Activated T-cell treated with anti-CD3 and anti-CD28 coated beads for 1 hour (primary cell): ENCODE measurements around the gene ERC2.
"Not testable (repeated sequence)": the region's sequence is repeated elsewhere in the genome, so short reads cannot be mapped to it uniquely, and the experiment has no call there.

Experiments used
- DNase-seq: peaks from one replicate; pipeline ENCODE4 v3.0.0-alpha.2; 2020; ENCODE audit warnings: low read depth

Gene ERC2

DNA sequence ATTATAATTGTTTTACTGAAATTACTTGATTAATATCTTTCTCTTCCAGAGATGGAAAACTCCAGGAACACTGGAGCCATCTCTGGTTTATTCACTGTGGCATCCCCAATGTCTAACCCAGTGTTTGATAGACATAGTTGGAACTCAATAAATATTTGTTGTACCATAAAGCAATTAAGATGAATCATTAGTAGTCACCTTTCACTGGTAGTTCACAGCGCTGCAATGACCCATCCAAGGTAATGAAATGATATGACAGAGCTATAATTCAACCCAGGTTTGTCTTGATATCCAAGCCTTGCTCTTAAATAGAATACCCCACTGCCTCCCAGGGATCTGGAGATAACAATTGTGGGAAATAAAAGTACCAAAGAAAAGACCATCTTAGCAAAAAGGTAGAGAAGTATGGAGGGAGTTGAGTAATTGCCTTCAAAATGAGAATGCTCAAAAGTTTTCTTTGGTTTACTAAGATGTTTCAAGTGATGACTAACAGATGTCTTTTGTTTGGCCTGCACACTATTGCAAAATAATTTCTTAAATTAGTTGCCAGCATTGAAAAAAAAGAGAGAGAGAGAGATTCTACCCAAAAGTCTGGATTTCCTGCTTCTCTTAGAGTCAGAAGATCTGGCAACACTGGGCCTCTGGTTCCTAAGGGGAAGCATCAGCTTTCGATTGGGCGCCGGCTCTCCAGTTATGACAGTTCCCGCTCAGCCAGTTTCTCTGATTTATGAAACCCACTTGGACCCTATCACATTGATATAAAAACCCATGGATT is 348.5 kb downstream of the ERC2 start:
- no peak for DNase-seq

DNA sequence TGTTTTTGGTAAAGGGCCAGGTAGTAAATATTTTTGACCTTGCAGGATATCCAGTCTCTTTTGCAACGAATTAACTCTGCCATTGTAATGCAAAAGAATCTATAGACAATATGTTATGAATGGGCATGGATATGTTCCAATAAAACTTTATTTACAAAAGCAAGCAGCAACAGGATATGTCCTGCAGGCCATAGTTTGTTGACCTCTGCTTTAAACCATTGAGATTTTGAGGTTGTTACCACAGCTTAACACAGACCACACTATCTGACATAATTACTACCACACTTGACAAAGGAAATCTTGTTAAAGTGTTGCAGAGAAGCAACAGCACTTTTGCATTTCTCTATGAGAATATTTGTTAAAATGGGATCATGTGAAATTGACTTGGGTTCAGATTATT is 349.3 kb downstream of the ERC2 start:
- no peak for DNase-seq

DNA sequence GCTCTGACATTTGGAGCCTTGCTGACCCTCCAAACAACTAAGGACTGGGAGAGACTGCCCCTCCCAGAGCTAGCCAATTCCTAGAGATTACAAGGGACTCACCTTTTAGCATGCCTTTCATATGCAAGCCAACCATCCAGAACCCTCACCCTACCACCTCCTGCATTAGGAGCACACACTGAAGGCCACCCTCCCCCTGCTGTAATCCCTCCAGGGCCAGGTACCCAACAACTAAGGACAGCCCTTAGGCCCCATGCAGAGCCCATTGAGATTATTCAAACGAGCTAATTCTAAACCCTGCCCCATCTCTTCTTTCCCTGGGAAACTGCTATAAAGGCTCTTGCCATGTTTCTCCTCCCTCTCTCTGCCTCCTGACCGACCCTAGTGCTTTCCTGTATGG is 352.6 kb downstream of the ERC2 start:
- no peak for DNase-seq

DNA sequence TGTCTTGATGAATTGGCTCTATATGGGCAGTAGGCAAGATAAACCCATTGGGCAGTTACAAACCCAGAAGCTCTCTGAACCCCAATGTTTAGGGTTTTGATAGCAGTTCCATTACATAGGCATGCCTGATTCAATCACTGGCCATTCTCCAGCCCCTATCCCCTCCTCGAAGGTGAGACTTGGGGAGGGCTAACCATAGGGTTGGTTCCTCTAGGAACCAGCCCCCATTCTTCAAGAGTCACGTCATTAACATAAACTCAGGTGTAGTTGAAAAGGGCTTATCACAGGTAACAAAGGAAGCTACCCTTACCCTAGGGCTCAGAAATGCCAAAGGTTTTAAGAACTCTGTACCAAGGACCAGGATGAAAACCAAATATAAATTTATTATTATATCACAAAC is 353.1 kb downstream of the ERC2 start:
- DNase-seq = no peak

DNA sequence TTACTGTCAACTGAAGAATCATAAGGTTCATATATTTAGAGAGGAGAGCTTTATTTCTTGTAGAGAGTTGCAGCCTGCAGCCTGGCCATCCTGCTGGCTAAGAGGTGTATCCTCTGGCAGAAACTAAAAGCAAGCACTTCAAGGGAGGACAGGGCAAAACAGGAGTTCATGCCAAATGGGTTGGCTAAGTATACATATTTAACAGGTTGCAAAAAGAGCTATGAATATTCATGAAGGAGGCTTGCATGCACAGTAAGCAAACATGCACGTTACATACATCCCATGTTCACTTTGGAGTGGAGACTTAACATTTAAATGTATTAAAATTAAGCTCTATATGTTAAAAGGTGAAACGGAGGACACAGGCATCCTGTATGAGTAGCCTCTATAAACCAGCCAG is 354.4 kb downstream of the ERC2 start:
- no peak for DNase-seq

DNA sequence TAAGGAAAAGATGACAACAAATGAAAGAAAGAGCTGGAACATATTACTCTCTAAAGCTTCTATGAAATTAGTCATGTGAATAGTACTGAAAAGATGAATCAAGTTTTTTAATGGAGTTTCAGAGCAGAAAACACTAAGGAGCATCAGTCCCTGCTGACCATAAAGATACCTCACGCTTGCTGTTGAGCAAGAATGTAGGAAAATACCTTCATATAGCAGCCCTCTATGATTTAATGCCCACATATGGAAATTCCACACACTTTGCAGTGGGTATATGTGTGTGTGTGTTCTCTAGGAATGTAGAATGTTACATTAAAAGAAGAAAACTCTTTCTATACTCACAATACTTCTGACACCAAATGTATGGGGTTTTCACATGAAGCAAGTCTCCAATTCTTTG is 355.0 kb downstream of the ERC2 start:
- DNase-seq = no peak

DNA sequence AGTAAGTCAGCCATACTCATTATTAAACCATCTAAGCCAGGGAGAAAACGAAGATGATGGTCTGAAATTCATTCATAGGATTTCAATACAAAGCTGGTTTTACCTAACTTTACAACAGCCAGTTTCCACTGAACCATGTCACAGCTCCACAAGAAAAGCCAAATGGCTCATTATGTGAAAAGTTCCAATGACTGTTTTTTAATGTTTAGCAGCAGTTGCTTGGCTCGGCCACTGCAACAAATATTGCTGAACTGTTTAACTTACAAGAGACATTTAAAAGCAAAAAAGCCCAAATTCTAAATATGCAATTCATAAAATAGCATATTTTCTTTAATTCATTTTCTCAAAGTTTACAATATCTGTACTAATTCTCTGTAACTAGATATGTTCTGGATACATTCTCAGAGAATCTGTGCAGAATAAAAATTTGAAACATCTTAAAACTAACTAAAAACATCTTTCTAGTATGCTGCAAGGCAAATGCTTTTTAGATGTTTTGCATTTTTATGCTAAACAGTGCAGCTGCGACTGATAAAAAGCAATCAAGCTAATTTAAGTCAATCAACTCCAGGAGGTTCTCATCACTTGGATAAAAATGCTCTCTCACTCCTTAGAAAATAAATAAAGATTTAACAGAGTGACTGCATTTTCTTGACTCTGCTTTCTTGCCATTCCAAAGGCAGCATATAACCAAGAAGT is 356.5 kb downstream of the ERC2 start:
- no peak for DNase-seq

DNA sequence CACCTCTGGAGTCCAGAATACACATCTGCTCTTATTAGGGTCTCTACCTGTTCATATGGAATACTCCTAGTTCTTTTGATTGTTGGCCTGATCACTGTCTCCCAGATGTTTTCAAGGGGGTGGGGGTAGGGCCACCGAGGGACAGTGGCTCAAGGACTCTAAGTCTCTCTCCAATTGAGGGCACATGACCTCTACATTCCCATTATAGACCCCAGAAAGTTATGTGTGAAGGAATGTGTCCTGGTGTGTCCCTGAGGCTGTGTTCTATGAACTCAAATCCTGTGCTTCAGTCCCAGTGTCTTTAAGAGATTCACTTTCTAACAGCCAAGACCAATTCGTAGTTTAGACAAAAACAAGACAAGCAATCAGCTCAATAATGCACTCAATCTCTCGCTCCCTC is 357.4 kb downstream of the ERC2 start:
- no peak for DNase-seq

DNA sequence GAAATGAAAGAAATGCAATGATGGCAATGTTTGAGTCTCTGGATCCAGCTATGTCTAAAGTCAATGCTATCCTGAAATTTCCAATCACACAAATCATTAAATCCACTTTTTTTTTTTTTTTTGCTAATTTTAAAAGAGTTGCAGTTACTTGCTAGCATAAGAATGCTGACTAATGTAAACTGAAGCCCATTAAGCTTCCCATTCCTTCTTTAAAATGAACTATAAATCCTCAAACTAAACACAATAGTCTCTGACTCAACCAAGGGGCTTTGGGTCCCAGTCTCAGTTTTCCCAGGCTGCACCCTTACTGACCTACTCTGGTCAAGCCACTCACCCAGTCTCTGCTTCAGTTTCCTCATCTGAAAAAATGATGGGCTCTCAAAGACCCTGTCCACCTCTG is 361.1 kb downstream of the ERC2 start:
- no peak for DNase-seq

DNA sequence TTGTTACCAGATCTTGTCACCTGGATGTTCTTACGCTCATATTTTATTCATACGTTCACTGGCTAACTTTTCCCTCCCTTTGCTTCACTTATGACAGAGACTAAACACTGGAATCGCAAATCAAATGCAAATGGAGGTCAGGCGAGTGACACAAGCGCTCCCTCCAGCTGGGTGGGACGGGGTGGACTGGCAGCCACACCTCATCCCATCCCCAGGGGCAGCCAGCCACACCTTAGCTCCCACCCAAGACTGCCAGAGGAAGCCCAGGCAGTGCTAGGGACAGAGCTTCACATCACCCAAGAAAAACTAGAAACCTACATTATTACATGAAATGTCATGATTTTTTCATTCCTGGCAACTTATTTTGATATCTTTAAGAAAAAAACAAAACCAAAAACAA is 366.2 kb downstream of the ERC2 start:
- DNase-seq = no peak

DNA sequence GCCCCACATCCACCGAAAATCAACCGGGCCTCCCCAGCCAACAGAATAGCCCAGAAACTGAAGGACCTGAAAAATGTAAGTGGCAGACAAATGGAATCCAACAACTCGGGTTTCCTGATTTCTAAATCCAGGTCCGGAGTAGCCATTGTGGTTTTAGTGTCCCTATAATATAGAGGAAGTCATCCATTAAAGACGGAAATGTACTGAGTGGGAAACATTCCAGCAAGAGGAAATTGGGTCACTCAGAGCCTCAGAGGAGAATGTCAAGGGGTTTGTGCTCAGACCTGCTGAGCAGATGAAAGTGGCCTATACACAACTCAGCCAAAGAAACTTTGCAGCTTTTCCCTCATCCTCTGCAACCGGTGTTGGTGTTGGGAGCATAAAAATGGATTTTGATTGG is 366.7 kb downstream of the ERC2 start:
- DNase-seq = no peak

DNA sequence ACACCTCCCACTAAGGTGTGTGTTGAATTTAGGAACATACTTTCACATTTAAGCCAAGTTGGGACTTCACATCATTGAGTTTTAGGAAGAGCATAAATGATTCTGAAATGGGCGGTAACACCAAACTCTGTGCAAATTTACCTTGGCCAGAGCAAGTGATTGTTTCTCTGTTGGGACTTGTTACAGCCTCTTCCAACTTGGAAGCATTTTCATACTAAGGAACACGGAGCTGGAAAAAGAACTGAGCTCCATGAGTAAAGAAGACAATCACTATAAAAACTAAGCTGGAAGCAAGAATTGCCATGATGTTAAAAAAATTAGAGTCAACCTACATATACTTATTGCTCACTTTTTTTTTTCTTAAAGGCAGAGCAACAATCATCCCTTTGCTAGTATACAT is 371.3 kb downstream of the ERC2 start:
- DNase-seq = no peak

DNA sequence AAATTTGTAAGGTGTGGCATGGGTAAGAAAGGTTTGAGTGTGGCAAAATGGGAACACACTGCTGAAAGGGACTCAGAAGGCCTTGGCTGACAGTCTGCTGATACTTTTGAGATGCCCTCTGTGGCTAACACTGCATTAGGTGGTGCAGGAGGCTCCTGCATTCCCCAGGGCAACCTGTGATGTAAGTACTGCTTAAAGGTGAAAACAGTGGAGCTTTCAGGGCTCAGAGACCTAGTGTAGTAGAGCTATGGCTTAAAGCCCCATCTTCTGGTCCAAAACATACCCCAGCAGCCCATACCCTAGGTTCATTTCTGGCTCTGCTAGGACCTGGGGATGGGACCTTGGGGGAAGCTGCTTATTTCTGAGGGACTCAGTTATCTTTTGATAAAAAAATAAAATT is 374.1 kb downstream of the ERC2 start:
- DNase-seq = no peak

DNA sequence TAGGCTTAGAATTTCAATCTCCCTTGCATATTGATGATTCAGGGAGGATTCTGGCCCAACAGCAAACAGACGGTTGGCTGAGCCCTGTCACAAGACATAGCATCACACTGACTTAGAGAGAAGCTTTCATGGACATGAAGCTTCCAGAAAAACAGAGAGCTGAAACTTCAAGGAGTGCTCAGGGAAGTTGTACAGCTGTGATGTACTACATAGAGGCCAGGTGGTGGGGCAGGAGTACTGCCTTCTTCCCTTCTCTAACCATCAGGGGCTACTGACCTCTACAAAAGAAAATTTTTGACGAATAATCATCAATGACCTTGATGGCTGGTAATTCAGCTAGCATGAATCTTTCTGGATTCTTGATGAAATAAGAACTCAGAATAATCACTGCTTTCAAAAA is 378.5 kb downstream of the ERC2 start:
- no peak for DNase-seq

DNA sequence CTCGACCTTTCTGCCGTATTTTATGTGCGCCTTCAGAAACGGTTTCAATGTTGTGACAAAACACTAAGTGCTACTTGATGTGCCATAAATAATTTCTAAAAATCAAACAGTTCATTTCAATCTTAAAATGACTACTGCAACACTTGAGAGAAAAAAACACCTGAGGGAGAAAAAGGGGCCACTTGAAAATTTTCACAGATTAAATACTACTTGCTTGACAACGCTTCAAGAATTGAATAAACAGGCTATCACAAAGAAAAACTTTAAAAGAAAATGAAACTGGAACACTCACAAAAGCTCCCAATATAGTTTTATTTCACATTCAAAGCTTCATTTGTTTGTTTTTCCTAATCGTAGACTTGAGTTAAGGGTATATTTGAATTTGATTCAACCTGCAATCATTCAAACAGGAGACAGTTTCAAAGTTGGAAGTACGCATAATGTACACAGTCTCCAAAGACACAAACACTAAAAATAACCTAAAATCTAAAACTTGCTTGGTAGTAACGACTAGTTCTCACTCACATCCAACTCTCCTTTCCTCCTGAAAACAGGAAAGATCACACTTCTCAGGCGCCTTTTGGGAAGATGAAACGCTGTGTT is 380.7 kb downstream of the ERC2 start:
- DNase-seq = no peak

DNA sequence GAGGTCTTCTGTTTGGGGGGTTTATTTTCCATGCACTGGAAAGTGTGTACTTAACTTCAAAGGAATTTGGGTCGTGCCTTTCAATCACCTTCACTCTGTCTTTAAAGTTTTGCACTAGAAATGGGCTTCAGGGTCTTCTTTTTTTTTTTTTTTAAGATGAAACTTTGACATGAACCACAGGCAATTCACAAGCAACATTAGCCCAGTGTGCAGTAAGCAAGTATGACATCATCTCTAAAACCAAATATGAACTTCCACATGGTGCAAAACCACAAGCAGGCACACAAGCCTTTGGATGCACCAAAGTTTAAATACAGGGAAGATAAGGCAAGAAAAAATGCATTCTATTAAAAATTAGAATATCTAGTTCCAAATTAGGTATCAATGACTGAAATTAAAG is 381.9 kb downstream of the ERC2 start:
- no peak for DNase-seq

DNA sequence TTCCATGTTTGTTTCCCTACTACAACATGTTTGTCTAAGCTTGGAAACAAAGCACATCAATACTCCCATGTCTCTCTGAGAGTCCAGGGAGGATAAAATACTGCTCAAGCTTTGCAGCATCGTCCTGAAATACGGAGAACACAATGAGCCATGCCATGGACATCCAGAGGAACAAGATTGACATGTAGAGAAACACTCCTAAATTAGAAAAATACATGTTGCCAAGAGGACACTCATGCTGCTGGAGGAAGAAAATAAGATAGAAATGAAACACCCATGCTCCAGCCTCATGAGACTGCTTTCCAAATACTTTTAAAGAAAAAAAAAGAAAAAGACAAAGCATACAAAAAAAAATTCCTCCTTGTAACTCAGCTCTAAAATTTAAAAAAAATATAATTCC is 387.0 kb downstream of the ERC2 start:
- DNase-seq = no peak

DNA sequence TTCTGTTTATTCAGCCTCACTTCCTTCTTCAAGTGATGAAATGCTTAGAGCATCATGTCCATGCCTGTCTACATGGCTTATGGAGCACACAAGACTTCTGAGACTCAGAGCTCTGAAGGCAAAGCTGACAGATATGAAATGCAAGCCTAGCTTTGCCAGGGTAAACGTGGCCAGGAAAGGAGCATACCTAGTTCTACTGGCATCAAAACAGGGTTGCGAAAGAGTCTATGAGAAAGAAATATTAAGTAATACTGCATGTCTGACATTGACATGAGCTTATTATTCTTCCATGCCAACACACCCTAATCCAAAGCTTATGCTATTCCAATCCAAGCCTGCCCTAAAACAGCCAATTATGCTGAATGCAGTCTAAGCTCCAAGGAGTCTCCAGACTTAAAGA is 391.5 kb downstream of the ERC2 start:
- no peak for DNase-seq

DNA sequence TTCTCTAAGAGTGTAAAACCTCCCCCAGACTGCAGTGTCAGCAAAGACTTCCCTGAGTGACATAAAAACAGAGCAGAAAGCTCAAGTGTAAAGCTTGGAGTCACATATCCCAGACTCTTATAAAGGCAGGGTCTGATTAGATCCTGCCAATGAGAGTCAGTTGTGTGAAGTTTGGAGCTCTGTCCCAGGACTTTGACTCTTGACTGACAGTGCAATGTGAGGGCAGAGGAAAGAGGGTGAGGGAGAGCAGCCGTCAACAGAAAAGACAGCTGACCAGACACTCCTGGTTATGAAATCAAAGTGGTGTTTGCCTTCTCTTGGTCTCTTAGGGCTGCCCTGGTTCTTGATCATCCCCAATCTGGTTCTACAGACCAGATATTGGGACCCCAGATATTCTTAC is 393.2 kb downstream of the ERC2 start:
- no peak for DNase-seq

DNA sequence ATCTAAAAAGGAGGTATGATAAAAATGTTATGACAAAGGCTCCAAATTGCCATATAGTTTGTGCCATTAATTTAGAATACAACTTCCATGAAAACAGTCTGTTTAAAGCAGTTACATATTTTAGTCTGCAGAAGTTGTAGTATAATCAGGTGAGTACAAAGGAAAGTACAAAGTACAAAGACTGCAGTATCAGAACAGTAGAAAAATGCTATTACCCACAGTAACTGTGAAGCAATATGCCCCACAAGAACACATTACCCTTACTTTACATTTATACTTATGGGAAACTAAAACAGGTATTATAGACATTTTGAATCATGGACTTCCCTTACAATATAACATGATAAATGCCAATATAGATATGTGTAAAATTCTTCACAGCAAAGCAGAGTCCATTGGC is 398.5 kb downstream of the ERC2 start:
- no peak for DNase-seq

DNA sequence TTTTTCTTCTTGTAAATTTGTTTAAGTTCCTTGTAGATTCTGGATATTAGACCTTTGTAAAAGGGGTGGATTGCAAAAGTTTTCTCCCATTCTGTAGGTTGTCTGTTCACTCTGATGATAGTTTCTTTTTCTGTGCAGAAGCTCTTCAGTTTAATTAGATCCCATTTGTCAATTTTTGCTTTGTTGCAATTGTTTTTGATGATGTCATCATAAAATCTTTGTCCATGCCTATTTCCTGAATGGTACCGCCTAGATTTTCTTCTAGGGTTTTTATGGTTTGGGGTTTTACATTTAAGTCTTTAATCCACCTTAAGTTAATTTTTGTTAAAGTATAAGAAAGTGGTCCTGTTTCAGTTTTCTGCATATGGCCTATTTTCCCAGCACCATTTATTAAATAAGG is 401.9 kb downstream of the ERC2 start:
- DNase-seq = not testable (repeated sequence)

DNA sequence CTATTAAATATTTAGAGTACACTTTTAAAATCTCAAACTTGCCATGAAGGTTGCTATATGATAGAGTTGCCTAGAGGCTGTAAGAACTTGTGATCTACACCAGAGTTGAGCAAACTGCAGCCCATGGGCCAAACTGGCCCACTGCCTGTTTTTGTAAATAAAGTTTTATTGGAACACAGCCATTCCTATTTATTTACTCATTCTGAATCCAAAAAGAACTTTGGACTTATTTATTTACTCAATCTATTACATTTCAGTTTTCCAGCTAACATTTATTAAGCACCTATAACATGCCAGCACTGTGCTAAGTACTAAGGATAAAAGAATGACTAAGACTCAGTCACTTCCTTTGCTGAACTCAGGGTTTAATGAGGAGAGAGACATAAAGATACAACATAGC is 403.6 kb downstream of the ERC2 start:
- no peak for DNase-seq

DNA sequence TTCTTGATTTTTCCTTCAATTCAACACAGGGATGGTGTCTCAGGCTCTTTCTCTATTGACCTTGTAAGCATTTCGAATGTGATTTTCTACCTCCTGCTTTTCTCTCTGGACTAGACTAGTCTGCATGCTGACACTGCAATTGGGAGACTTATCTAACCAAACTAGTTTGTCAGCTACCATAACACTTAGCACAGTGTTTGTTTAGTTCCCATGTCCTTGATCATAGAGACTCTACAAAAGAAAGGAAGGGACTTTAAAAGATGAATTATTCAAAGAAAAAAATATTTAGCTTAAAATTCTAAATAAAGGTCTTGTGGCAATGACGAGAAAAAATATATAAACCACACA is 407.0 kb downstream of the ERC2 start:
- DNase-seq = no peak
